Colonic mucosa (tissue), 4 donors: ENCODE data around the gene SPAG16. TPM values are rescaled to one million over a fixed set of nuclear protein-coding genes. Genes with fewer than 3 reads are reported as not detected.

Source experiments
- DNase-seq: peaks from one replicate; pipeline ENCODE4 v3.0.0-alpha.2; 2020
- H3K27ac ChIP-seq: fragments of 200-600 bp; one replicate; pipeline ENCODE4 v1.8.0; 2021
- H3K27me3 ChIP-seq: fragments of 200-600 bp; one replicate; pipeline ENCODE4 v1.8.0; 2021
- H3K36me3 ChIP-seq: fragments of 200-600 bp; one replicate; pipeline ENCODE4 v1.8.0; 2021
- H3K4me1 ChIP-seq: fragments of 200-600 bp; one replicate; pipeline ENCODE4 v1.8.0; 2021; ENCODE audit warnings: mild to moderate bottlenecking
- H3K4me3 ChIP-seq: fragments of 200-600 bp; one replicate; pipeline ENCODE4 v1.8.0; 2021
- H3K9ac ChIP-seq, 2 donors: one replicate each; pipeline ENCODE4 v1.7.0; 2013; ENCODE audit warnings: control low read depth in 2 of 2, low read depth in 2 of 2, low read length in 2 of 2
- H3K9me3 ChIP-seq: fragments of 200-600 bp; one replicate; pipeline ENCODE4 v1.8.0; 2021
- intact Hi-C: fragments of 100-400 bp; cut with DNase I; formaldehyde crosslinking; loops from one replicate; pipeline ENCODE4 v1.14.1; 2022
- microRNA-seq: library from miRNA; unstranded; fragments of <30 nt; microRNA quantifications from one replicate; pipeline ENCODE4, GENCODE V29; 2019
- total RNA-seq, 2 donors: library from RNA; stranded (reverse); fragmentation: NEBNext Ultra II Directional in 1 of 2; extraction: Animal tissue kit (Norgen Biotek cat#: 25700) in 1 of 2; gene quantifications; one replicate each; pipeline ENCODE4 v1.2.1, GENCODE V29; 2021
- TF ChIP-seq, protein P1 (sequence below): fragments of 200-600 bp; IDR thresholded peaks from one replicate; pipeline ENCODE4 v1.8.0; 2022; ENCODE audit warnings: antibody characterized with exemption, mild to moderate bottlenecking
- donor health status: healthy.
- donor health status: DM: no; HTN: no; CAD: no.
- donor health status: DM: no; HTN: no; CAD: no.

The SPAG16 gene
- total RNA-seq, 2 donors from 2014 or later: 18.6 to 25.5 TPM

- Histone ChIP-seq H3K4me1 (no peaks in the 10 kb centered on the region), H3K9ac (no peak overlapping the region), H3K27me3 (no peaks in the 10 kb centered on the region), H3K4me3 (no peak overlapping the region), H3K27ac (no peak overlapping the region), H3K36me3 (no peaks in the 10 kb centered on the region), H3K9me3 (no peaks in the 10 kb centered on the region)
- TF ChIP-seq, protein P1, sequence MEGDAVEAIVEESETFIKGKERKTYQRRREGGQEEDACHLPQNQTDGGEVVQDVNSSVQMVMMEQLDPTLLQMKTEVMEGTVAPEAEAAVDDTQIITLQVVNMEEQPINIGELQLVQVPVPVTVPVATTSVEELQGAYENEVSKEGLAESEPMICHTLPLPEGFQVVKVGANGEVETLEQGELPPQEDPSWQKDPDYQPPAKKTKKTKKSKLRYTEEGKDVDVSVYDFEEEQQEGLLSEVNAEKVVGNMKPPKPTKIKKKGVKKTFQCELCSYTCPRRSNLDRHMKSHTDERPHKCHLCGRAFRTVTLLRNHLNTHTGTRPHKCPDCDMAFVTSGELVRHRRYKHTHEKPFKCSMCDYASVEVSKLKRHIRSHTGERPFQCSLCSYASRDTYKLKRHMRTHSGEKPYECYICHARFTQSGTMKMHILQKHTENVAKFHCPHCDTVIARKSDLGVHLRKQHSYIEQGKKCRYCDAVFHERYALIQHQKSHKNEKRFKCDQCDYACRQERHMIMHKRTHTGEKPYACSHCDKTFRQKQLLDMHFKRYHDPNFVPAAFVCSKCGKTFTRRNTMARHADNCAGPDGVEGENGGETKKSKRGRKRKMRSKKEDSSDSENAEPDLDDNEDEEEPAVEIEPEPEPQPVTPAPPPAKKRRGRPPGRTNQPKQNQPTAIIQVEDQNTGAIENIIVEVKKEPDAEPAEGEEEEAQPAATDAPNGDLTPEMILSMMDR: no peak
- intact Hi-C loops: no loop called here
- no peak for DNase-seq
Observed at GRCh38 chr2:214436470-214436869, 1152.2 kb downstream of the SPAG16 start.

GRCh38 chr2:214450118-214450894, 1166.0 kb downstream of the SPAG16 start:
- Histone ChIP-seq H3K4me1 (no peaks in the 10 kb centered on the region), H3K27ac (no peak overlapping the region), H3K9ac (no peak overlapping the region), H3K36me3 (no peaks in the 10 kb centered on the region), H3K27me3 (no peaks in the 10 kb centered on the region), H3K9me3 (no peaks in the 10 kb centered on the region), H3K4me3 (no peak overlapping the region)
- DNase-seq: no peak
- intact Hi-C loops: no loop called here
- TF ChIP-seq, protein P1: no peak

- Histone ChIP-seq H3K36me3 (no peaks in the 10 kb centered on the region), H3K9ac (no peak overlapping the region), H3K9me3 (no peaks in the 10 kb centered on the region), H3K27ac (no peak overlapping the region), H3K4me1 (no peaks in the 10 kb centered on the region), H3K27me3 (no peaks in the 10 kb centered on the region), H3K4me3 (no peak overlapping the region)
- DNase-seq: no peak
- intact Hi-C loops: no loop called here
- TF ChIP-seq, protein P1: no peak
Observed at GRCh38 chr2:214451516-214452275, 1167.4 kb downstream of the SPAG16 start.

Small RNAs within 50 kb of the gene (microRNA-seq; reads per million reads assigned to microRNA genes)
- not detected for gene MIR4438

Other genes with a start within 250 kb of the SPAG16 start
- gene IKZF2, start 132.9 kb upstream of the SPAG16 start, total RNA-seq: 1 to 10 TPM; 4.5 to 4.8 TPM